A673 (cell line): Measurements from ENCODE around the gene THRB.

Experiments
- CTCF ChIP-seq: fragments of 300-800, 200-600 bp; sonication (generic); conservative IDR thresholded peaks from 2 replicates; pipeline ENCODE4 v1.5.1; 2017; ENCODE audit warnings: low read depth, mild to moderate bottlenecking, antibody characterized with exemption, low read length, moderate library complexity, mixed read lengths
- EZH2 ChIP-seq: fragments of 200-600 bp; sonication (generic); IDR thresholded peaks from 2 replicates; pipeline ENCODE4 v1.6.1; 2017; ENCODE audit warnings: borderline replicate concordance, low read depth, mild to moderate bottlenecking, mixed read lengths, antibody characterized with exemption, low read length; ENCODE audit not compliant: poor library complexity, severe bottlenecking

GRCh38 chr3:24190256-24190655 is 304.4 kb downstream of the THRB start:
- TF ChIP-seq CTCF (no peak), EZH2 (no peak)
